ENCODE measurements around the gene NPPB. TPM values are rescaled to one million over a fixed set of nuclear protein-coding genes. Genes with fewer than 3 reads are reported as not detected.
A peak's percentile ranks its signal among the peaks of the same experiment; 100 is the strongest.

Gene NPPB
- total RNA-seq, 4 donors from 2014 or later: not detected

GRCh38 chr1:11875094-11875493, 16.3 kb upstream of the NPPB start:
- DNase-seq: no peak
- intact Hi-C loops (cut with DNase I; ENCODE audit: low total_unique reads): no loop called here
- no peak overlapping the region for H3K27ac ChIP-seq
- TF ChIP-seq CTCF (IDR thresholded peaks at IDR 0.05): no peak
- TF ChIP-seq POLR2A (IDR thresholded peaks at IDR 0.05): no peak
- H3K4me3 ChIP-seq: no peak overlapping the region
- H3K4me1 ChIP-seq: no peaks in the 10 kb centered on the region
- no peaks in the 10 kb centered on the region for H3K9me3 ChIP-seq
- H3K27me3 ChIP-seq: no peaks in the 10 kb centered on the region
- H3K36me3 ChIP-seq: no peaks in the 10 kb centered on the region

GRCh38 chr1:11874624-11875023, 15.9 kb upstream of the NPPB start:
- no peak overlapping the region for H3K4me3 ChIP-seq
- TF ChIP-seq CTCF (IDR thresholded peaks at IDR 0.05) (no peak), POLR2A (IDR thresholded peaks at IDR 0.05) (no peak)
- H3K9me3 ChIP-seq: no peaks in the 10 kb centered on the region
- intact Hi-C loops (cut with DNase I; ENCODE audit: low total_unique reads): no loop called here
- H3K27me3 ChIP-seq: no peaks in the 10 kb centered on the region
- no peak overlapping the region for H3K27ac ChIP-seq
- H3K36me3 ChIP-seq: no peaks in the 10 kb centered on the region
- no peak for DNase-seq
- no peaks in the 10 kb centered on the region for H3K4me1 ChIP-seq

GRCh38 chr1:11874258-11874562, 15.5 kb upstream of the NPPB start:
- Histone ChIP-seq H3K4me3 (no peak overlapping the region), H3K4me1 (no peaks in the 10 kb centered on the region), H3K9me3 (no peaks in the 10 kb centered on the region), H3K36me3 (no peaks in the 10 kb centered on the region), H3K27ac (no peak overlapping the region), H3K27me3 (no peaks in the 10 kb centered on the region)
- intact Hi-C loops (cut with DNase I; ENCODE audit: low total_unique reads): no loop called here
- DNase-seq: peak; percentile 27 to 30
- TF ChIP-seq CTCF (IDR thresholded peaks at IDR 0.05) (no peak), POLR2A (IDR thresholded peaks at IDR 0.05) (no peak)

GRCh38 chr1:11873395-11874257, 14.9 kb upstream of the NPPB start:
- H3K9me3 ChIP-seq: no peaks in the 10 kb centered on the region
- H3K27me3 ChIP-seq: no peaks in the 10 kb centered on the region
- H3K27ac ChIP-seq: no peak overlapping the region
- DNase-seq: no peak
- intact Hi-C loops (cut with DNase I; ENCODE audit: low total_unique reads): no loop called here
- no peak overlapping the region for H3K4me3 ChIP-seq
- H3K36me3 ChIP-seq: no peaks in the 10 kb centered on the region
- TF ChIP-seq CTCF (IDR thresholded peaks at IDR 0.05): no peak
- TF ChIP-seq POLR2A (IDR thresholded peaks at IDR 0.05): no peak
- no peaks in the 10 kb centered on the region for H3K4me1 ChIP-seq

- no peak overlapping the region for H3K27ac ChIP-seq
- no peaks in the 10 kb centered on the region for H3K27me3 ChIP-seq
- no peaks in the 10 kb centered on the region for H3K9me3 ChIP-seq
- intact Hi-C loops (cut with DNase I; ENCODE audit: low total_unique reads): no loop called here
- no peak for DNase-seq
- no peaks in the 10 kb centered on the region for H3K36me3 ChIP-seq
- H3K4me1 ChIP-seq: no peaks in the 10 kb centered on the region
- no peak overlapping the region for H3K4me3 ChIP-seq
- TF ChIP-seq CTCF (IDR thresholded peaks at IDR 0.05): no peak
- no peak for TF ChIP-seq POLR2A (IDR thresholded peaks at IDR 0.05)
Observed at GRCh38 chr1:11872545-11872944, 13.8 kb upstream of the NPPB start.

Data from uterus (tissue), 4 donors.